Suprapubic skin (tissue), 4 donors: Measurements from ENCODE around the gene FAM193B.

Experiments used
- POLR2A ChIP-seq, 2 donors: fragments of 450-650 bp; IDR thresholded peaks; one replicate each; pipeline ENCODE4 v1.6.1; 2017; ENCODE audit warnings: antibody characterized with exemption in 2 of 2, mild to moderate bottlenecking in 2 of 2, moderate library complexity in 2 of 2
- POLR2AphosphoS5 ChIP-seq, 3 donors: sonication (generic); formaldehyde crosslinking; IDR thresholded peaks; one replicate each; pipeline ENCODE4 v1.6.1; 2017; ENCODE audit warnings: antibody characterized with exemption in 3 of 3
- TF ChIP-seq, protein P1 (sequence below), 2 donors: fragments of 200-600 bp in 1 of 2; fragments of 450-650 bp in 1 of 2; sonication (generic) in 1 of 2; IDR thresholded peaks; one replicate each; pipeline ENCODE4 v1.5.1; 2016 to 2019; ENCODE audit warnings: antibody characterized with exemption in 2 of 2, mild to moderate bottlenecking in 1 of 2, moderate library complexity in 1 of 2

DNA sequence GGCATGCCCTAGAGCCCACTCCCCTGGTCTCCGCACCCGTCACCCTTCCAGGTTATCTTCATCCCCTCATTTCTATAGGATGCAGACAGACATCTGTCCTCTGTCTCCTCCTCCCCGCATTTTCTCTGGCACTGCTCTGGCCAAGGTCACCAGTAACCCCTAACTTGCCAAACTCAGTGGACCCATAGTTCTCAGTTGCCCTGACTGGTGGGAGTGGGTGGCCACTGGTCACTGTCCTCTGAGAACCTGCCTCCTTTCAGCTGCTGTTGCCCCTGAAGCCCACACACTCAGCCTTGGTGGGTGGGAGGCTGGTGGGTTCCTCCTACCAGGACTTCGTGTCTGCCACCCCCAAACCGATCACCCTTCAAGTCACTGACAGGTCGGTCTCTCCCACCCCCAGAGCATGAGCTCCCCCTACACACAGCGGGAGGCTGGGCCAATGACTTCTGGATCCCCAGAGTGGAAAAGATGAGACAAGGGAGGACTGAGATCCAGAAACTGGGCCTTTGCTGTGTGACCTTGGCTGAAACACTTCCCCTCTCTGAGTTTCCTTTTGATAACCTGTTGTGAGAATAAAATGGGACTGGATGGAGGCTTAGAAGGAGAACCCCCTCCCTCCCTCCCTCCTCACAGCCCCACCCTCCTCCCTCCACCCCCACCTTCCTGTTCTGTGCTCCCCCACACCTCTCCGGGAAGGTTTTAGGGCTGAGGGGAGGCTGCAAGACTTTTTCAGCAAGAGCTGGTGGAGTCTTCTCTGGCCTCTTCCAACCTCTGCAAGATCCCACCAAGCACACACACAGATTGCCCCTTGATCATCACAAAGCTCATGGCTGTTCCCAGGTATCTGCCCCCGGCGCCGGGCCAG lies 78.6 kb downstream of the FAM193B start:
- TF ChIP-seq, protein P1, sequence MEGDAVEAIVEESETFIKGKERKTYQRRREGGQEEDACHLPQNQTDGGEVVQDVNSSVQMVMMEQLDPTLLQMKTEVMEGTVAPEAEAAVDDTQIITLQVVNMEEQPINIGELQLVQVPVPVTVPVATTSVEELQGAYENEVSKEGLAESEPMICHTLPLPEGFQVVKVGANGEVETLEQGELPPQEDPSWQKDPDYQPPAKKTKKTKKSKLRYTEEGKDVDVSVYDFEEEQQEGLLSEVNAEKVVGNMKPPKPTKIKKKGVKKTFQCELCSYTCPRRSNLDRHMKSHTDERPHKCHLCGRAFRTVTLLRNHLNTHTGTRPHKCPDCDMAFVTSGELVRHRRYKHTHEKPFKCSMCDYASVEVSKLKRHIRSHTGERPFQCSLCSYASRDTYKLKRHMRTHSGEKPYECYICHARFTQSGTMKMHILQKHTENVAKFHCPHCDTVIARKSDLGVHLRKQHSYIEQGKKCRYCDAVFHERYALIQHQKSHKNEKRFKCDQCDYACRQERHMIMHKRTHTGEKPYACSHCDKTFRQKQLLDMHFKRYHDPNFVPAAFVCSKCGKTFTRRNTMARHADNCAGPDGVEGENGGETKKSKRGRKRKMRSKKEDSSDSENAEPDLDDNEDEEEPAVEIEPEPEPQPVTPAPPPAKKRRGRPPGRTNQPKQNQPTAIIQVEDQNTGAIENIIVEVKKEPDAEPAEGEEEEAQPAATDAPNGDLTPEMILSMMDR (IDR thresholded peaks at IDR 0.05): no peak
- TF ChIP-seq POLR2A (IDR thresholded peaks at IDR 0.05): no peak
- TF ChIP-seq POLR2AphosphoS5 (IDR thresholded peaks at IDR 0.05): no peak
